HL-60 (cell line): ENCODE measurements around the gene PTPRN2.

ENCODE experiments used
- DNase-seq, 2 experiments: peaks; one replicate each; pipeline ENCODE4 v3.0.0-alpha.2; 2010 to 2020; ENCODE audit warnings: low read depth in 1 of 2, low spot score in 1 of 2
- H3K27ac ChIP-seq: fragments of 250-450 bp; sonication (Bioruptor Pico); replicated peaks from 2 replicates; pipeline ENCODE4 v1.5.1; 2020; ENCODE audit warnings: mild to moderate bottlenecking, moderate library complexity
- H3K27me3 ChIP-seq: fragments of 250-450 bp; sonication (Bioruptor Pico); 2 replicates; pipeline ENCODE4 v1.5.1; 2021; ENCODE audit warnings: mild to moderate bottlenecking, moderate library complexity; ENCODE audit not compliant: insufficient read depth, poor library complexity, severe bottlenecking
- H3K4me3 ChIP-seq: replicated peaks from 2 replicates; pipeline ENCODE4 v1.5.1; 2011; ENCODE audit warnings: mild to moderate bottlenecking, control low read depth, low read length; ENCODE audit not compliant: insufficient read depth
- GABPA ChIP-seq: IDR thresholded peaks from 2 replicates; pipeline ENCODE4 v1.6.1; 2012; ENCODE audit warnings: low read depth
- POLR2AphosphoS5 ChIP-seq: IDR thresholded peaks from 2 replicates; pipeline ENCODE4 v1.6.1; 2012; ENCODE audit warnings: low read depth
- SPI1 ChIP-seq: IDR thresholded peaks from 2 replicates; pipeline ENCODE4 v1.6.1; 2012; ENCODE audit warnings: low read depth, mild to moderate bottlenecking, borderline replicate concordance
- TF ChIP-seq, protein P1 (sequence below): IDR thresholded peaks from one replicate; pipeline ENCODE4 v1.5.1; 2011; ENCODE audit warnings: low read length, control low read depth, inconsistent platforms; ENCODE audit not compliant: insufficient read depth
- TF ChIP-seq, protein P2 (sequence below): IDR thresholded peaks from 2 replicates; pipeline ENCODE4 v1.6.1; 2012; ENCODE audit warnings: low read depth; ENCODE audit not compliant: insufficient replicate concordance

Gene PTPRN2

DNA sequence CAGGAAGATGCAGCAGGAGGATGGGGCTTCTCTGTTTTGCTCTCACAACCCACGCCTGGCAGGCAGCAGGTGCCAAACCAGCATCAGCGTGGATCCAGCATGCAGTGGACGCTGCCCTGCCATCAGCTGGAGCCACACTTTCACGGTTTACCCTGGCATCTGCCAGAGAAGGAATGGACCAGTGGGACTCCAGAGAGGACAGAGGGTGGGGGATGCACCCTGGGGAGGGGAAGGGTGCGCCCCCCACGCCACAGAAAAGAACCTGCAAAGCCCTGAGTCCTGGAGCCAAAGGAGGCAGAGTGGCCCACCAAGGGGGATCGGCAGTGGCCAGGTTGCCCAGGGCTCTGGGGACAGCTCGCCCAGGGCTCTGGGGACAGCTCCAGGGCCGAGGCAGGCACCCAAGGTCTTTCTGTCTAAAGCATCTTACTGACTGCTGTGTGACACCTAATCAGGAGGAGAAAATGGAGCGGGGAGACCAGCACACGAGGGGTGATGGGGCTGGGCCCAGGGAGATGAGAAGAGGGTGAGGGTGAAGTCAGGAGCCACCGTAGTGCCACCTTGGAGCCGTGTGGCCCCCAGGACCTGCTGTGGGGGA is 1025.7 kb downstream of the PTPRN2 start:
- H3K4me3 ChIP-seq, result no peak overlapping the region

DNA sequence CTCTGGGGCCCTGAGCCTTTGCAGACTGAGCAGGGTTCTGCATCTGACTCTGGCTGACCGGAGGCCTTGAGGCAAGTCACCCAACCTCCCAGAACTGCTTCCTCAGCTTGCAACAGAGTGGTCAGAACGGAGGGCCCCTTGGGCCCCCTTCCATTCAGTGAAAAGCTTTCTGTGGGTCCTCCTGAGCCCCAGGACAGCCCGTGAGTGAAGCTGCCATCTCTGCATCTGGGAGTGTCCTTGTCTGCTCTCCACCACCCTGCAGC is 1026.2 kb downstream of the PTPRN2 start:
- Histone ChIP-seq H3K27ac (no peak overlapping the region), H3K27me3 (no peaks in the 10 kb centered on the region), H3K4me3 (no peak overlapping the region)
- TF ChIP-seq, protein P1, sequence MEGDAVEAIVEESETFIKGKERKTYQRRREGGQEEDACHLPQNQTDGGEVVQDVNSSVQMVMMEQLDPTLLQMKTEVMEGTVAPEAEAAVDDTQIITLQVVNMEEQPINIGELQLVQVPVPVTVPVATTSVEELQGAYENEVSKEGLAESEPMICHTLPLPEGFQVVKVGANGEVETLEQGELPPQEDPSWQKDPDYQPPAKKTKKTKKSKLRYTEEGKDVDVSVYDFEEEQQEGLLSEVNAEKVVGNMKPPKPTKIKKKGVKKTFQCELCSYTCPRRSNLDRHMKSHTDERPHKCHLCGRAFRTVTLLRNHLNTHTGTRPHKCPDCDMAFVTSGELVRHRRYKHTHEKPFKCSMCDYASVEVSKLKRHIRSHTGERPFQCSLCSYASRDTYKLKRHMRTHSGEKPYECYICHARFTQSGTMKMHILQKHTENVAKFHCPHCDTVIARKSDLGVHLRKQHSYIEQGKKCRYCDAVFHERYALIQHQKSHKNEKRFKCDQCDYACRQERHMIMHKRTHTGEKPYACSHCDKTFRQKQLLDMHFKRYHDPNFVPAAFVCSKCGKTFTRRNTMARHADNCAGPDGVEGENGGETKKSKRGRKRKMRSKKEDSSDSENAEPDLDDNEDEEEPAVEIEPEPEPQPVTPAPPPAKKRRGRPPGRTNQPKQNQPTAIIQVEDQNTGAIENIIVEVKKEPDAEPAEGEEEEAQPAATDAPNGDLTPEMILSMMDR, result no peak
- TF ChIP-seq, protein P2, sequence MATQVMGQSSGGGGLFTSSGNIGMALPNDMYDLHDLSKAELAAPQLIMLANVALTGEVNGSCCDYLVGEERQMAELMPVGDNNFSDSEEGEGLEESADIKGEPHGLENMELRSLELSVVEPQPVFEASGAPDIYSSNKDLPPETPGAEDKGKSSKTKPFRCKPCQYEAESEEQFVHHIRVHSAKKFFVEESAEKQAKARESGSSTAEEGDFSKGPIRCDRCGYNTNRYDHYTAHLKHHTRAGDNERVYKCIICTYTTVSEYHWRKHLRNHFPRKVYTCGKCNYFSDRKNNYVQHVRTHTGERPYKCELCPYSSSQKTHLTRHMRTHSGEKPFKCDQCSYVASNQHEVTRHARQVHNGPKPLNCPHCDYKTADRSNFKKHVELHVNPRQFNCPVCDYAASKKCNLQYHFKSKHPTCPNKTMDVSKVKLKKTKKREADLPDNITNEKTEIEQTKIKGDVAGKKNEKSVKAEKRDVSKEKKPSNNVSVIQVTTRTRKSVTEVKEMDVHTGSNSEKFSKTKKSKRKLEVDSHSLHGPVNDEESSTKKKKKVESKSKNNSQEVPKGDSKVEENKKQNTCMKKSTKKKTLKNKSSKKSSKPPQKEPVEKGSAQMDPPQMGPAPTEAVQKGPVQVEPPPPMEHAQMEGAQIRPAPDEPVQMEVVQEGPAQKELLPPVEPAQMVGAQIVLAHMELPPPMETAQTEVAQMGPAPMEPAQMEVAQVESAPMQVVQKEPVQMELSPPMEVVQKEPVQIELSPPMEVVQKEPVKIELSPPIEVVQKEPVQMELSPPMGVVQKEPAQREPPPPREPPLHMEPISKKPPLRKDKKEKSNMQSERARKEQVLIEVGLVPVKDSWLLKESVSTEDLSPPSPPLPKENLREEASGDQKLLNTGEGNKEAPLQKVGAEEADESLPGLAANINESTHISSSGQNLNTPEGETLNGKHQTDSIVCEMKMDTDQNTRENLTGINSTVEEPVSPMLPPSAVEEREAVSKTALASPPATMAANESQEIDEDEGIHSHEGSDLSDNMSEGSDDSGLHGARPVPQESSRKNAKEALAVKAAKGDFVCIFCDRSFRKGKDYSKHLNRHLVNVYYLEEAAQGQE, result no peak
- TF ChIP-seq GABPA, result no peak
- TF ChIP-seq SPI1, result no peak
- TF ChIP-seq POLR2AphosphoS5, result no peak
- DNase-seq, result no peak

More for the DNA sequence above, 1025.7 kb downstream of the PTPRN2 start:
- no peak for DNase-seq
- no peak for TF ChIP-seq POLR2AphosphoS5
- TF ChIP-seq SPI1, result no peak
- TF ChIP-seq, protein P2, result no peak
- TF ChIP-seq, protein P1, result no peak
- TF ChIP-seq GABPA, result no peak
- Histone ChIP-seq H3K27ac (no peak overlapping the region), H3K27me3 (no peaks in the 10 kb centered on the region)

DNA sequence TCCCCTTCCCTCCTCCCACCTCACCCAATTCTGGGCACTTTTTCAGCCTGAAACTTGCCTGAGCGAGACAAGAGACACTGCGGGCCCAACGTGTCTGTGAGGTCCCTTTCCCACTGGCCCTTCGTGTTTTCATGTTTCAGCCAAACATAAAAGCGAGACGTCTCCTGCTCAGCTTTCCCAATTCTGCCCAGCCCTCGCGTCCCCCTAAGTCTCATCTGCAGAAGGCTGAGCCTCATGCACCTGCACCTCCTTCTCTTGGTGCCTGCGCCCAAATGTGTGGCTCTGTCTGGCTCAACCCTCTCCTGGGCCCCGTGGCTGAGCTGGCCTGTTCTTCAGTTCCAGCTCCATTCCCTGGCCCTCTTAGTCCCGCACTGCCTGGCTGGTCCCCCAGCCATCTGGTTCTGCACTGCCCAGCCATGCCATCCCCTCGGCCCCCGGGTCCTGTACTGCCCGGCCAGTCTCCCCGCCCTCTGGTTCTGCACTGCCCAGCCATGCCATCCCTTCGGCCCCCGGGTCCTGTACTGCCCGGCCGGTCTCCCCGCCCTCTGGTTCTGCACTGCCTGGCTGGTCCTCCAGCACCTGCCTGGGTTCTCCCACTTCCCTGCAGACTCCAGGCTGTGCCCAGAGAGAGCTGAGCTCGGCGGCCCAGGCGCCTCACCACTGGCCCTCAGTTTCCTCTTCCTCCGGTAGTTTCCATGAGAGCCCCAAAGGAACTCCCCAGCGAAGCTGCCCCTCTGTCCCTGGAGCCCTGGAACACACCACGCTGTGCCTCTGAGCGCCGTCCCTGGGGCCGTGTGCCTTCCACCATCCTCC is 1026.7 kb downstream of the PTPRN2 start:
- TF ChIP-seq, protein P2, result no peak
- TF ChIP-seq POLR2AphosphoS5, result no peak
- TF ChIP-seq, protein P1, result no peak
- no peak for TF ChIP-seq GABPA
- no peak for TF ChIP-seq SPI1
- Histone ChIP-seq H3K27me3 (no peaks in the 10 kb centered on the region), H3K4me3 (no peak overlapping the region), H3K27ac (no peak overlapping the region)
- no peak for DNase-seq
